Testis (tissue), 2 donors: Measurements from ENCODE around the gene RANBP6.

Experiments
- CTCF ChIP-seq, 3 experiments: fragments of 450-650 bp in 2 of 3; fragments of 200-600 bp in 1 of 3; sonication (generic) in 1 of 3; IDR thresholded peaks; one replicate each; pipeline ENCODE4 v1.5.1; 2016 to 2019; ENCODE audit warnings: antibody characterized with exemption in 3 of 3, mild to moderate bottlenecking in 2 of 3, moderate library complexity in 1 of 3
- POLR2A ChIP-seq: fragments of 450-650 bp; IDR thresholded peaks from one replicate; pipeline ENCODE4 v1.6.1; 2017; ENCODE audit warnings: antibody characterized with exemption, mild to moderate bottlenecking, moderate library complexity

GRCh38 chr9:5976674-5977397, 38.6 kb downstream of the RANBP6 start:
- TF ChIP-seq CTCF (IDR thresholded peaks at IDR 0.05) (no peak), POLR2A (no peak)
